PC-9 (cell line): ENCODE data around the gene UBE2O. TPM values are rescaled to one million over a fixed set of nuclear protein-coding genes. Genes with fewer than 3 reads are reported as not detected.
A peak's percentile ranks its signal among the peaks of the same experiment; 100 is the strongest.

Source experiments
- BruUV-seq: library from RNA; stranded (reverse); fragments of 400-500 nt; replicated peaks from 2 replicates; lab custom pipeline; 2021; lab: Mats Ljungman, UMichigan
- CTCF ChIA-PET: fragments of 300-600 bp; sonication (Branson Sonifier 250); formaldehyde crosslinking; loops from one replicate; lab custom pipeline; 2022; ENCODE audit warnings: antibody characterized with exemption; lab: Charles Lee
- POLR2A ChIA-PET: fragments of 300-600 bp; sonication (Branson Sonifier 250); formaldehyde crosslinking; loops from one replicate; lab custom pipeline; 2022; ENCODE audit warnings: antibody characterized with exemption; ENCODE audit not compliant: unreplicated experiment; lab: Charles Lee
- DNase-seq, 2 experiments: peaks; one replicate each; pipeline versions ENCODE4 v3.0.0 to v3.0.0-alpha.2; 2015 to 2022; ENCODE audit warnings: mixed read lengths in 1 of 2
- H2AFZ ChIP-seq: fragments of 200-600 bp; sonication (generic); 2 replicates; pipeline ENCODE4 v1.8.1; 2017; ENCODE audit warnings: antibody characterized with exemption
- H3F3A ChIP-seq: fragments of 200-600 bp; sonication (generic); 2 replicates; pipeline ENCODE4 v1.8.1; 2017; ENCODE audit warnings: antibody characterized with exemption, mild to moderate bottlenecking, low read depth; ENCODE audit not compliant: insufficient read depth
- H3K27ac ChIP-seq: fragments of 200-600 bp; sonication (generic); 2 replicates; pipeline ENCODE4 v1.6.1; 2016; ENCODE audit warnings: mixed run types
- H3K27me3 ChIP-seq: fragments of 200-600 bp; sonication (generic); 2 replicates; pipeline ENCODE4 v1.6.1; 2016; ENCODE audit warnings: low read depth, mixed run types; ENCODE audit not compliant: insufficient read depth
- H3K36me3 ChIP-seq: fragments of 200-600 bp; sonication (generic); 2 replicates; pipeline ENCODE4 v1.6.1; 2016; ENCODE audit warnings: low read depth, mixed run types
- H3K4me1 ChIP-seq: fragments of 200-600 bp; sonication (generic); replicated peaks from 2 replicates; pipeline ENCODE4 v1.6.1; 2016; ENCODE audit warnings: mixed run types; ENCODE audit not compliant: insufficient read depth
- H3K4me2 ChIP-seq: fragments of 200-600 bp; sonication (generic); 2 replicates; pipeline ENCODE4 v1.6.1; 2017; ENCODE audit warnings: mixed run types
- H3K4me3 ChIP-seq: fragments of 200-600 bp; sonication (generic); 2 replicates; pipeline ENCODE4 v1.6.1; 2016; ENCODE audit warnings: mixed run types
- H3K79me2 ChIP-seq: fragments of 200-600 bp; sonication (generic); 2 replicates; pipeline ENCODE4 v1.6.1; 2017; ENCODE audit warnings: low read depth, mixed run types
- H3K9me2 ChIP-seq: fragments of 200-600 bp; sonication (generic); 2 replicates; pipeline ENCODE4 v1.8.1; 2017; ENCODE audit warnings: mild to moderate bottlenecking; ENCODE audit not compliant: insufficient read depth
- H3K9me3 ChIP-seq: fragments of 200-600 bp; sonication (generic); 2 replicates; pipeline ENCODE4 v1.8.1; 2016; ENCODE audit warnings: low read depth; ENCODE audit not compliant: insufficient read depth
- H4K20me1 ChIP-seq: fragments of 200-600 bp; sonication (generic); 2 replicates; pipeline ENCODE4 v1.8.1; 2017; ENCODE audit not compliant: insufficient read depth
- CTCF ChIP-seq: fragments of 200-600 bp; sonication (generic); conservative IDR thresholded peaks from 2 replicates; pipeline ENCODE4 v1.6.1; 2017; ENCODE audit warnings: mixed run types, antibody characterized with exemption, mild to moderate bottlenecking, moderate library complexity
- EZH2 ChIP-seq: fragments of 200-600 bp; sonication (generic); IDR thresholded peaks from 2 replicates; pipeline ENCODE4 v1.8.0; 2017; ENCODE audit warnings: antibody characterized with exemption, low read depth
- intact Hi-C: fragments of 100-400 bp; cut with micrococcal nuclease; formaldehyde crosslinking; loops from one replicate; pipeline ENCODE4 v1.10.0; 2022; ENCODE audit not compliant: unreplicated experiment
- total RNA-seq: library from RNA; stranded (reverse); gene quantifications from 2 replicates; pipeline ENCODE4 v1.2.3, GENCODE V29; 2021

Gene UBE2O
- total RNA-seq, 1 experiment from 2014 or later = 28.0 TPM

GRCh38 chr17:76384222-76384986 lies 68.5 kb downstream of the UBE2O start, which contains the start of gene SPHK1:
SPHK1 (plus strand) TSS chr17:76384609; CDS start chr17:76385645, 1,036 bp downstream.
- Histone ChIP-seq H3K79me2 (no peaks in the 10 kb centered on the region), H3K9me2 (no peaks in the 10 kb centered on the region), H3K4me1 (peaks cover 4% of the 10 kb centered on the region; the same call in 1 of the 2 replicates), H4K20me1 (no peaks in the 10 kb centered on the region), H2AFZ (peak within 1 kb of the TSS; percentile 83), H3K27ac (no peak within 1 kb of the TSS), H3K27me3 (no peaks in the 10 kb centered on the region), H3K9me3 (no peaks in the 10 kb centered on the region), H3K4me3 (peak within 1 kb of the TSS; percentile 68), H3K4me2 (peak within 1 kb of the TSS; percentile 95), H3K36me3 (no peaks in the 10 kb centered on the region), H3F3A (no peaks in the 10 kb centered on the region; the same call in 1 of the 2 replicates)
- CTCF ChIA-PET = interaction anchor here (0.6 to 1.5 kb wide), 8 partner anchors 11 to 1158 kb away, joined by 3 to 18 read pairs (median 6); no protein-coding TSS in a partner anchor
- TF ChIP-seq CTCF = no peak
- TF ChIP-seq EZH2 = no peak
- TSS peak; percentile 21 for BruUV-seq
- intact Hi-C loops = no loop called here
- POLR2A ChIA-PET = interaction anchor here (0.6 kb wide), 1 partner anchor 604 kb away, joined by 6 read pairs; no protein-coding TSS in a partner anchor
- DNase-seq = peak; percentile 37 to 78

GRCh38 chr17:76383546-76384221 lies 69.3 kb downstream of the UBE2O start:
- BruUV-seq = no TSS peak
- H3F3A ChIP-seq = no peaks in the 10 kb centered on the region; the same call in 1 of the 2 replicates
- peaks cover 4% of the 10 kb centered on the region; the same call in 1 of the 2 replicates for H3K4me1 ChIP-seq
- no peaks in the 10 kb centered on the region for H3K36me3 ChIP-seq
- intact Hi-C loops = loop anchor here (1.0 kb wide), 1 partner anchor 29 kb away; no protein-coding TSS in a partner anchor
- no peaks in the 10 kb centered on the region for H3K9me2 ChIP-seq
- H3K4me2 ChIP-seq = peak overlapping the region; percentile 95
- no peaks in the 10 kb centered on the region for H3K9me3 ChIP-seq
- no peak for DNase-seq
- ChIA-PET CTCF (interaction anchor here (0.6 kb wide), 1 partner anchor 75 kb away, joined by 5 read pairs; no protein-coding TSS in a partner anchor), POLR2A (no interaction called here)
- H3K79me2 ChIP-seq = no peaks in the 10 kb centered on the region
- H4K20me1 ChIP-seq = no peaks in the 10 kb centered on the region
- no peak for TF ChIP-seq CTCF
- TF ChIP-seq EZH2 = no peak
- H3K27ac ChIP-seq = no peak overlapping the region
- H2AFZ ChIP-seq = peak overlapping the region; percentile 83
- no peaks in the 10 kb centered on the region for H3K27me3 ChIP-seq
- peak overlapping the region; percentile 68 for H3K4me3 ChIP-seq
